Measurements from ENCODE around the gene TPSAB1.

TPSAB1 gene

DNA sequence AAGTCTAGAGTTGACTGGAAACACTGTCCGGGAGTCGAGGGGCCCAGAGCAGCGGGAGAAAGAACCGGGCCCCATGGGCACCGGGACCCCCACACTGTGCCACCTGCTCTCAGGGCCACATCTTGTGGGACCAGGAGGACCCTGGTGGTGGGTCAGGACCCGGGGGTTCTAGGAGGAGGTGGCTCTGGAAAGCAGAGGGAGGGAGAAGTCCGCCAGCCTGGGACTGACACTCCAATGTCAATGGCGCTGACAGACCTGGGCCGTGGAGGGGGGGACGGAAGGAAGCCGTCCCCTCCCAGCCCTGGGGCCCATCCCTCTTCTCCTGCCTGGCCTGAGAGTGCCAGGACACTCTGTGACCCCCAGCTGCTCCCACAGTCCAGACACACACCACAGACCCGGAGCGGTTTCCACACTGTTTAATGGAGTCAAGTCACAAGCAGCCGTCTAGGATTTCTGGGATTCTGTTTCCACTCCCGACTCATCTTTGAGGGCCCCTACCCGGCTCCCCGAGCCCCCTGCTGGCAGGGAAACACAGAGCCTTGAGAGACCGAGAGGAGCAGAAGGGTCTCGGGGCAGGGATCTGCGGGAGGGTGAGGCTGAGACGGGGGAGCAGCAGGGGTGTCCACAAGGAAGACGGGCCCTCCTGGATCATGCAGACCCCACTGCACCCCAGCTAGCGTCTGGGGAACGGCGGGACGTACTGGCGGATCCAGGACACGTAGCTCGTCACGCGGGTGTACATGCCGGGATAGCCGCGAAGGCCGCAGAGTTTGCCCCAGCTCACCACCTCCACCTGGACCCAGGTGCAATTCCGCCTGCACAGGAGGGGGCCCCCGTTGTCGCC is 45.4 kb downstream of the TPSAB1 start:
- no peak for DNase-seq (ENCODE audit: low spot score)

DNA sequence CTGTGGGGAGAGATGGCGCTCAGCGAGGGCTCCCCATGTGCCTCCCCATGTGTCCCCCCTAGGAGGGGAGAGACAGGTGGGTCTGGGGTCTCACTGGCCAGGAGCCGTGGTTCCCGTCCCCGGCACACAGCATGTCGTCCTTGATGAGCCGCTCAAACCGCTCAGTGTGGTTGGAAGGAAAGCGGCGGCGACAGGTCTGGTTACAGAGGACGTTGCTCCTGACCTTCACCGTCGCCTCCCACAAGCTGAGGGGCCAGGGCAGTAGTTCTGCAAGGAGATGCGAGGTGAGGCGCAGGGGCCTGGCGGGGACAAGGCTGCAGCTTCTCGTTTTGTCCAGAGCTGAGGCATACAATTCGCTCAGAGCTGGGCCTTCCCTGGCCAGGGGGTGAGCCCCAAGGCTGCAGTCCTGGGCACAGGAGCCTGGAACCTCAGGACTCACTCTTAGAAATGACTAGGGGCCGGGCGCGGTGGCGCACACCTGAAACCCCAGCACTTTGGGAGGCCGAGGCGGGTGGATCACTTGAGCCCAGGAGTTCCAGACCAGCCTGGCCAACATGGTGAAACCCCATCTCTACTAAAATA is 46.1 kb downstream of the TPSAB1 start:
- DNase-seq (ENCODE audit: low spot score): no peak

DNA sequence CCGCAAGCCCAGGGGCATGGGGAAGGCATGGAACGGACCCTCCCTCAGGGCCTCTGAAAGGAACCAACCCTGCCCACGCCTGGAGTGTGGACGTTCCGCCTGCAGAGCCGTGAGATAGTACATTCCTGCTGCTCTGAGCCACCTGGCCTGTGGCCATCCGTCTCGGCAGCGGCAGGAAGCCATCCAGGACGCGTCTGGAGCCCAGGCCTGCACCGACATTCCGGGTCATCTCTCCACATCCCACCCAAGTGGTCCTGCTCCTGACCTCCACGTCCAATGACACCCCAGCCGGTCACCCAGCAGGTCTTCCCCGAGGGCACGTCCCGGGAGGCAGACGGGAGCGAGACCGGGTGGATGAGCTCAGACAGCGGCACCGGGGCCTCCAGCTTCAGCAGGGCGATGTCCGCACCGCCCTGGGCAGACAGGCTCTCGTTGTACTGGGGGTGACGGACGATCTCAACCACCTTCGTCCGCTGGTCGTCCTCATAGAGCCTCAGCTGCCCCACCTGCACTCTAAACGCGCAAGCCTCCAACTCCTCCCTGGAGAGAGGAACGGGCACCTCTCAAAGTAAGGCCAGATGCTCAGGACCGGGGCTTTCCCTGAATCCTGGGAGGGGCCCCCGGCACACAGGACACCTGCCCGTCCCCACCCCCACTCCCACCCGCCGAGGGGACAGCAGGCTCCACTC is 47.6 kb downstream of the TPSAB1 start:
- peak; percentile 65 for DNase-seq (ENCODE audit: low spot score)

DNA sequence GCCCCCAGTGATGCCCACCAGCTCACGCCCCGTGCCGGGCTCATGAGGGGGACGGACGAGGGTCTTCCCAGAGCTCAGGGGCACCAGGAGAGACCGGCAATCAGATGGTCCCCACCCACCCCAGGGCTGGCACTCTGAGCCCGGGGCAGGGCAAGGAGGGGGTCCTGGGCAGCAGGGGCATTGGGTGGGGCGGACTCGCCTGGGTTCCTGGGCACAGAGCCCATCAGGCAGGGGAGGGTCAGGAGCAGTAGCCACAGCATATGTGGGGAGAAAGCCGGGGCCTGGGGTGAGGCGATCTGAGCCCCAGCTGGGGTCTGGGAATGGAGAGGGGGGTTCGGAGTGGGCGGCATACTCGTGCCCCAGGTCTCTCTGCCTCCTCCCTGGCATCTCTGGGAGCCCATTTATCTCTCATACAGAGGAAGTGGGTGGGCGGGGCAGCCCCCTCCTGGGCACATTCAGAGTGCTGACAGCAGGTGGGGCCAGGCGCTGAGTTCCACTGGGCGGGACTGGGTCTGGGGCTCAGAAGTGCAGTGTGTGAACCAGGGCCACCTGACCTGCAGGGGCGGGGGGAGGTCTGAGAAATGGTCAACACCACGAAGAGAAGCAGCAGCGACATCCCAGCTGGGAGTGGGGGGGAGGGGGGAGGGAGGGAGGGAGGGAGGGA is 48.4 kb downstream of the TPSAB1 start:
- DNase-seq (ENCODE audit: low spot score): no peak

DNA sequence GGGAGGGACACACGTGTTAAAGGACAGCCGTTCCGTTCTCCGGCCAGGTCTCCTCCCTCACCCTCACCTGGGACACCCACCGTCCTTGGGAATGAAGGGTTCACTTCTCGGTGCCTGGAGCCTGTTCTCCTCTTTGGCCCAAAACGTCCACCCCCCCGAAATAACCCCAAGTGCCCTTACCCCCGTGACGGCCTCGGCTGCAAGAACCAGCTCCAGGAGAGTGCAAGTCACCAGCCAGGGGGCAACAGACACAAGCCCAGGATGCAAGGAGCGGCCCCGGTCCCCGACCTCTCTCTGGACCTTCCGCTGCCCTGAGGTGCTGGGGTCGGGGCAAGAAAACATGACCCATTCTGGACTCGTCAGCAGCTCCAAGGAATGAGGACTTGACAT is 49.0 kb downstream of the TPSAB1 start:
- DNase-seq (ENCODE audit: low spot score): no peak

DNA sequence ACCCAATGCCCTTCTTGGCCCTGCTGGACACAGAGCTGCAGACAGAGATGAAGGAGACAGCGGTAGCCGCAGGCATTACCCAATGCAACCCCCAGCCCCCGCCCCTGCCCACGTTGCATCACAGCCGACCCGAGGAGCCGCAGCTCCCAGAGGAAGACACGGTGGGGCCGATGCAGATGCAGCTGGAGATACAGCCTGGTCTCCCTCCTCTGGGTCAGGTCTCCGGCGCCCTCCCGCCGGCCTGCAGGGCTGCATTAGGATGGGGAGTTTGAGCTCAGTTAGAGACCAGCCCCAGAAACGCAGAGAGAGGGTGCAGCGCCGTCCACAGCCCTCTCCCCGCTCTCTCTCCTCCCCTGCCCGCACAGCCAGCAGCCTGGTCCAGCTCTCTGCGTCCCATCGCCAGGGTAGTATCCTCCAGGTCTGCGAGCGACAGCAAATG is 49.6 kb downstream of the TPSAB1 start:
- DNase-seq (ENCODE audit: low spot score): no peak

DNA sequence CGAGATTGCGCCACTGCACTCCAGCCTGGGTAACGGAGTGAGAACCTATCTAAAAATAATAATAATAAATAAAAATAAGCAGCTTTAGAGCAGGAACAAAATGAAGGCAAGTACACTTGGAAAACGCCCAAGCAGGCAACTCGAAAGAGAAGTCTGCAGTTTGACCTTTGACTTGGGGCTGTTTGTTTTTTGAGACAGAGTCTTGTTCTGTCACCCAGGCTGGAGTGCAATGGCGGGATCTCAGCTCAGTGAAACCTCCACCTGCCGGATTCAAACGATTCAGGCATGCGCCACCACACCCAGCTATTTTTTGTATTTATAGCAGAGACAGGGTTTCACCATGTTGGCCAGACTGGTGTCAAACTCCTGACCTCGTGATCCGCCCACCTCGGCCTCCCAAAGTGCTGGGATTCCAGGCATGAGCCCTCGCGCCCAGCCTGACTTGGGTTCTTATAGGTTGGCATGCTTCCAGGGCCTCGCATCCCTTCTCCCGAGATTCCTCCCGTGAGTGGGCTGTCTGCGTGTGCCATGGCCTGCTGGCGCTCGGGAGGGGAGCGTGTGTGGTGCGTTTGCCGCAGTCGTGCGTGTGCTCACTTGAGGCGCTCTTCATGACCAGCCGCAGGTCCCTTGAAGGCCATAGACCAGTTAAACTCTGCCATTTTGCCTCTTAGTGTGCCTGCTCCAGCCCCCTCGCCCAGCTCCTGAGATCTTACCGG is 50.5 kb downstream of the TPSAB1 start:
- no peak for DNase-seq (ENCODE audit: low spot score)

DNA sequence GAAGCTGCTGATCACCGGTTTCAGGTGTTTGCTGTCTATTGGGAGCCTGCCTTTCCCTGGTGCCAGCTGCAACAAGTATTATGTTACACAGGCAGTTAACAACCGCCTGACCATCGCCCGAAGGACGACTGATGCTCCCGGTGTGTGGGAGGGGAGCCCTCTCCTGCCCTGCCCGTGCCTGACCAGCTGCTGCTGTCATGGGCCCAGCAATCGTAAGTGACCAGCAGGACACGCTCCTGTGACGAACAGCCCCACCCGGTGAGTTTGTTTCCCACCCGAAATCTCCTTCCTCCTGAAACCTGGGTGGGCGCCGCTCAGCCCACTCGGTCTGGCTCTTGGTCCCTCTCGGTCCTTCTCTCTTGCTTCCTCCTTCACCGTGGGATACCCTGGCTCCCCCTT is 51.1 kb downstream of the TPSAB1 start:
- DNase-seq (ENCODE audit: low spot score): no peak
